SK-N-SH (cell line): ENCODE data around the gene RBM4B. TPM values are rescaled to one million over a fixed set of nuclear protein-coding genes. Genes with fewer than 3 reads are reported as not detected.

Experiments
- CTCF ChIA-PET: fragments of 300-600, 350-600 bp; formaldehyde crosslinking; extraction: SDS; loops from one replicate; lab custom pipeline; 2021; lab: Yijun Ruan, JAX
- POLR2A ChIA-PET: fragments of 350-600 bp; sonication (Branson Sonifier 250); formaldehyde crosslinking; extraction: SDS; loops from one replicate; lab custom pipeline; 2020; ENCODE audit warnings: antibody characterized with exemption, inconsistent platforms; lab: Yijun Ruan, JAX
- DNase-seq: peaks from one replicate; pipeline ENCODE4 v3.0.0; 2012
- H2AFZ ChIP-seq: fragments of 200-600 bp; sonication (generic); 2 replicates; pipeline ENCODE4 v1.8.1; 2016; ENCODE audit warnings: antibody characterized with exemption, mild to moderate bottlenecking, low read depth
- H3F3A ChIP-seq: fragments of 200-600 bp; sonication (generic); replicated peaks from 2 replicates; pipeline ENCODE3; 2016; ENCODE audit warnings: antibody characterized with exemption, mild to moderate bottlenecking; ENCODE audit not compliant: insufficient read depth
- H3K27ac ChIP-seq, 2 experiments: fragments of 200-500 bp in 1 of 2; fragments of 200-600 bp in 1 of 2; sonication (Bioruptor generic) in 1 of 2; sonication (generic), shearing (Covaris generic) in 1 of 2; 2 replicates each; pipeline versions ENCODE4 v1.5.1 to v1.6.1; 2014 to 2016; ENCODE audit warnings: low read depth in 2 of 2, inconsistent platforms in 1 of 2, low read length in 1 of 2, mild to moderate bottlenecking in 1 of 2, mixed read lengths in 1 of 2
- H3K27me3 ChIP-seq: fragments of 200-600 bp; sonication (generic), shearing (Covaris generic); 2 replicates; pipeline ENCODE4 v1.6.1; 2016; ENCODE audit warnings: mixed run types; ENCODE audit not compliant: insufficient read depth
- H3K36me3 ChIP-seq, 2 experiments: fragments of 200-500 bp in 1 of 2; fragments of 200-600 bp in 1 of 2; sonication (Bioruptor generic) in 1 of 2; sonication (generic) in 1 of 2; replicated peaks in 1 of 2; 2 replicates each; pipeline versions ENCODE3 to v1.5.1; 2014 to 2016; ENCODE audit warnings: low read length in 1 of 2, mild to moderate bottlenecking in 1 of 2; ENCODE audit not compliant: insufficient read depth in 2 of 2, control insufficient read depth in 1 of 2
- H3K4me1 ChIP-seq, 2 experiments: fragments of 200-500 bp in 1 of 2; fragments of 200-600 bp in 1 of 2; sonication (Bioruptor generic) in 1 of 2; sonication (generic), shearing (Covaris generic) in 1 of 2; 2 replicates each; pipeline versions ENCODE4 v1.5.1 to v1.6.1; 2014 to 2016; ENCODE audit warnings: low read depth in 1 of 2, low read length in 1 of 2, mixed run types in 1 of 2; ENCODE audit not compliant: insufficient read depth in 2 of 2, control insufficient read depth in 1 of 2
- H3K4me2 ChIP-seq: fragments of 200-600 bp; sonication (generic), shearing (Covaris generic); 2 replicates; pipeline ENCODE4 v1.6.1; 2017; ENCODE audit warnings: mixed run types
- H3K4me3 ChIP-seq, 2 experiments: fragments of 200-500 bp in 1 of 2; fragments of 200-600 bp in 1 of 2; sonication (Bioruptor generic) in 1 of 2; sonication (generic), shearing (Covaris generic) in 1 of 2; 2 replicates each; pipeline versions ENCODE4 v1.5.1 to v1.8.1; 2014 to 2016; ENCODE audit warnings: low read depth in 2 of 2, inconsistent platforms in 1 of 2, low read length in 1 of 2, mild to moderate bottlenecking in 1 of 2, mixed read lengths in 1 of 2, moderate library complexity in 1 of 2
- H3K79me2 ChIP-seq: fragments of 200-600 bp; sonication (generic); 2 replicates; pipeline ENCODE4 v1.8.1; 2017; ENCODE audit warnings: mild to moderate bottlenecking; ENCODE audit not compliant: insufficient read depth
- H3K9ac ChIP-seq: fragments of 200-600 bp; sonication (generic); 2 replicates; pipeline ENCODE4 v1.6.1; 2017; ENCODE audit warnings: mixed run types
- H3K9me2 ChIP-seq: fragments of 200-600 bp; sonication (generic); 2 replicates; pipeline ENCODE4 v1.6.1; 2017; ENCODE audit warnings: mixed run types
- H3K9me3 ChIP-seq: fragments of 200-600 bp; sonication (generic); 2 replicates; pipeline ENCODE4 v1.6.1; 2017; ENCODE audit warnings: mixed run types, mild to moderate bottlenecking, moderate library complexity
- H4K20me1 ChIP-seq: fragments of 200-600 bp; sonication (generic); 2 replicates; pipeline ENCODE4 v1.6.1; 2017; ENCODE audit warnings: mild to moderate bottlenecking, mixed run types; ENCODE audit not compliant: insufficient read depth
- CTCF ChIP-seq: fragments of 200-600 bp; sonication (generic); IDR thresholded peaks from 2 replicates; pipeline ENCODE4 v1.6.1; 2017; ENCODE audit warnings: antibody characterized with exemption, mild to moderate bottlenecking, moderate library complexity
- EZH2phosphoT487 ChIP-seq: fragments of 200-600 bp; sonication (generic); IDR thresholded peaks from 2 replicates; pipeline ENCODE4 v1.6.1; 2017; ENCODE audit warnings: low read depth, mixed run types, mild to moderate bottlenecking, antibody characterized with exemption, moderate library complexity, borderline replicate concordance
- FOSL2 ChIP-seq: IDR thresholded peaks from 2 replicates; pipeline ENCODE4 v1.4.0; 2012; ENCODE audit warnings: low read depth, mild to moderate bottlenecking, moderate library complexity, borderline replicate concordance
- IRF3 ChIP-seq: fragments of 150-350 bp; IDR thresholded peaks from 2 replicates; pipeline ENCODE4 v1.6.1; 2016; ENCODE audit warnings: mild to moderate bottlenecking, low read depth, low read length
- JUND ChIP-seq: IDR thresholded peaks from 2 replicates; pipeline ENCODE4 v1.4.0; 2012
- MAX ChIP-seq: IDR thresholded peaks from 2 replicates; pipeline ENCODE4 v1.4.0; 2012; ENCODE audit warnings: low read depth
- POLR2AphosphoS5 ChIP-seq: IDR thresholded peaks from 2 replicates; pipeline ENCODE4 v1.6.1; 2012; ENCODE audit warnings: low read depth, low read length
- RAD21 ChIP-seq: IDR thresholded peaks from 2 replicates; pipeline ENCODE4 v1.6.1; 2012; ENCODE audit warnings: mild to moderate bottlenecking, low read length
- REST ChIP-seq: IDR thresholded peaks from 2 replicates; pipeline ENCODE4 v1.6.1; 2012; ENCODE audit warnings: mild to moderate bottlenecking, low read depth, low read length, moderate library complexity
- RFX5 ChIP-seq: IDR thresholded peaks from 2 replicates; pipeline ENCODE4 v1.6.1; 2012; ENCODE audit warnings: mild to moderate bottlenecking, improper control_type of control experiment, low read length
- RXRA ChIP-seq: IDR thresholded peaks from 2 replicates; pipeline ENCODE4 v1.4.0; 2012; ENCODE audit warnings: low read depth, mild to moderate bottlenecking, borderline replicate concordance
- SIN3A ChIP-seq: IDR thresholded peaks from 2 replicates; pipeline ENCODE4 v1.6.1; 2012; ENCODE audit warnings: low read depth, mild to moderate bottlenecking, low read length, moderate library complexity, borderline replicate concordance
- SMC3 ChIP-seq: IDR thresholded peaks from 2 replicates; pipeline ENCODE4 v1.6.1; 2012; ENCODE audit warnings: low read depth, low read length, improper control_type of control experiment
- TAF1 ChIP-seq: IDR thresholded peaks from 2 replicates; pipeline ENCODE4 v1.6.1; 2012; ENCODE audit warnings: low read depth, mild to moderate bottlenecking, low read length, moderate library complexity, borderline replicate concordance
- USF2 ChIP-seq: fragments of 150-350 bp; IDR thresholded peaks from 2 replicates; pipeline ENCODE4 v1.6.1; 2017; ENCODE audit warnings: antibody characterized with exemption, low read length, low read depth, borderline replicate concordance
- WGBS: methylation state at CpG from one replicate; pipeline ENCODE4 v1.1.6; 2017; ENCODE audit warnings: low lambda C conversion rate; 5-methylcytosine and 5-hydroxymethylcytosine counted together
- polyA plus RNA-seq, 3 experiments: library from polyadenylated mRNA; depleted of rRNA; stranded (reverse); fragments of >200 nt; gene quantifications; 2 replicates each; pipeline ENCODE4 v1.2.3, GENCODE V29; 2012

The RBM4B gene
- polyA plus RNA-seq, 1 of the 3 experiments (the other 2 are of a cell fraction): 31.1 TPM

GRCh38 chr11:66710384-66710930 is 32.8 kb upstream of the RBM4B start:
- no peaks in the 10 kb centered on the region for H4K20me1 ChIP-seq
- ChIA-PET POLR2A (interaction anchor here (0.6 kb wide), 1 partner anchor 13 kb away, joined by 3 read pairs; no protein-coding TSS in a partner anchor), CTCF (interaction anchor here (1.2 to 3.9 kb wide), 3 partner anchors 15 to 32 kb away, joined by 4 to 11 read pairs (median 10); partner anchors contain the start of gene RBM4B)

GRCh38 chr11:66708701-66709100 is 31.0 kb upstream of the RBM4B start:
- H3K4me1 ChIP-seq: no peaks in the 10 kb centered on the region
- POLR2A ChIA-PET: no interaction called here
- H3F3A ChIP-seq: no peaks in the 10 kb centered on the region
- H3K4me3 ChIP-seq: no peak overlapping the region
- no peak overlapping the region for H3K27ac ChIP-seq
- no peak for TF ChIP-seq MAX
- no peak for TF ChIP-seq POLR2AphosphoS5
- TF ChIP-seq SMC3: no peak
- TF ChIP-seq FOSL2: no peak
- TF ChIP-seq USF2: no peak
- TF ChIP-seq RAD21: no peak
- no peak for TF ChIP-seq IRF3
- no peak for TF ChIP-seq REST
- TF ChIP-seq TAF1: no peak
- TF ChIP-seq SIN3A: no peak
- no peak for TF ChIP-seq CTCF
- H2AFZ ChIP-seq: no peak overlapping the region
- H3K79me2 ChIP-seq: no peaks in the 10 kb centered on the region
- peaks cover 0 to 18% of the 10 kb centered on the region in 2 experiments for H3K36me3 ChIP-seq
- CTCF ChIA-PET: interaction anchor here (2.1 kb wide), 1 partner anchor 13 kb away, joined by 10 read pairs; no protein-coding TSS in a partner anchor
- no peak overlapping the region for H3K9ac ChIP-seq
- 86% methylated on average over 10 of the region's 14 CpGs for WGBS
- H3K9me2 ChIP-seq: no peaks in the 10 kb centered on the region
- no peaks in the 10 kb centered on the region for H3K27me3 ChIP-seq
- H3K4me2 ChIP-seq: no peak overlapping the region
- no peak for DNase-seq
- no peaks in the 10 kb centered on the region for H3K9me3 ChIP-seq
- H4K20me1 ChIP-seq: no peaks in the 10 kb centered on the region

More at GRCh38 chr11:66710384-66710930, 32.8 kb upstream of the RBM4B start:
- Histone ChIP-seq H3K9me3 (no peaks in the 10 kb centered on the region), H3K27me3 (no peaks in the 10 kb centered on the region), H3K9me2 (no peaks in the 10 kb centered on the region), H3F3A (no peaks in the 10 kb centered on the region), H3K4me2 (no peak overlapping the region), H3K4me1 (no peaks in the 10 kb centered on the region), H3K9ac (no peak overlapping the region), H2AFZ (no peak overlapping the region), H3K27ac (no peak overlapping the region), H3K36me3 (peaks cover 0 to 33% of the 10 kb centered on the region in 2 experiments), H3K4me3 (no peak overlapping the region), H3K79me2 (no peaks in the 10 kb centered on the region)
- TF ChIP-seq RFX5 (no peak), EZH2phosphoT487 (no peak), RXRA (no peak), JUND (no peak)
- DNase-seq: no peak
- WGBS: 92% methylated on average over 8 of the region's 15 CpGs
